ENCODE measurements around the gene MIEF1.
A peak's percentile ranks its signal among the peaks of the same experiment; 100 is the strongest.

GRCh38 chr22:39490135-39490798, 11.8 kb upstream of the MIEF1 start:
- TF ChIP-seq CTCF (IDR thresholded peaks at IDR 0.05), result no peak
- TF ChIP-seq FOXJ3 (CRISPR knock-in tag; IDR thresholded peaks at IDR 0.05), result no peak
- TF ChIP-seq EP300 (IDR thresholded peaks at IDR 0.05; ENCODE audit: borderline replicate concordance in 1 of 2, low read depth in 1 of 2, low read length in 1 of 2), result no peak
- no peak for TF ChIP-seq SIN3A (IDR thresholded peaks at IDR 0.05; ENCODE audit: borderline replicate concordance, low read depth, low read length)
- no peak for TF ChIP-seq NFIC (IDR thresholded peaks at IDR 0.05; ENCODE audit: borderline replicate concordance)
- TF ChIP-seq CHD2 (IDR thresholded peaks at IDR 0.05; ENCODE audit: low read length, partially characterized antibody), result no peak
- TF ChIP-seq FOSL2 (IDR thresholded peaks at IDR 0.05; ENCODE audit: borderline replicate concordance, low read depth), result no peak
- TF ChIP-seq TAF1 (IDR thresholded peaks at IDR 0.05; ENCODE audit: borderline replicate concordance, low read depth, low read length), result no peak
- TF ChIP-seq RFX5 (IDR thresholded peaks at IDR 0.05; ENCODE audit: low read length), result no peak
- TF ChIP-seq GABPA (IDR thresholded peaks at IDR 0.05; ENCODE audit: low read depth), result no peak
- no peak for TF ChIP-seq NRF1 (IDR thresholded peaks at IDR 0.05; ENCODE audit: low read depth, low read length)
- TF ChIP-seq YY1 (IDR thresholded peaks at IDR 0.05; ENCODE audit: low read depth), result peak; percentile 80
- TF ChIP-seq REST (IDR thresholded peaks at IDR 0.05; ENCODE audit: low read depth, low read length), result no peak
